ENCODE results near the gene TRIO. TPM values are rescaled to one million over a fixed set of nuclear protein-coding genes. Genes with fewer than 3 reads are reported as not detected.

The TRIO gene
- total RNA-seq, 6 experiments from 2014 or later = 167 to 219 (median 190) TPM

DNA sequence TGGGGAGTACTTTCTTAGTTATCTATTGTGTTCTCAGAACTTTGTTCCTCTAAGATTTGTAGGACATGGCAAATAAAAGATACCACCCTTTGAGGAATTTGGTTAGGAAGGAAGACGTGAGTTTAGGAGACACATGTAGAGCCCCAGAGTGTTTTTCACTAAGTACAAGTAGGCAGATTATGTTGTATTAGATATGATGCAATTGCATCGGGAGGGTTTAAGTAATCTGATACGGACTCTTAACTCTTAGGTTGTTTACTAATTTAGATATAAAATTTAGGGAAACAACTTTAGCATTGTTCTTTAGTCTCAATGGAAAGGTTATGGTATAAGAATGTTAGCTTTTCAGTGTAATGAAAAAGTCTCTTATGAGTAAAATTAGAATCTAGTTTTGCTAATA lies 84.4 kb downstream of the TRIO start:
- peaks cover 6% of the 10 kb centered on the region for H3K27me3 Mint-ChIP-seq (ENCODE audit: insufficient read depth)
- H3K4me1 Mint-ChIP-seq (ENCODE audit: low read depth) = peaks cover 95% of the 10 kb centered on the region
- no peak for TF ChIP-seq CTCF (IDR thresholded peaks at IDR 0.05)
- peak overlapping the region; percentile 47; the same call in 1 of the 2 replicates for H3K27ac Mint-ChIP-seq
- no peak for DNase-seq
- H3K4me3 Mint-ChIP-seq = no peak overlapping the region
- no peaks in the 10 kb centered on the region for H3K9me3 Mint-ChIP-seq
- H3K36me3 Mint-ChIP-seq (ENCODE audit: low read depth) = peaks cover 72% of the 10 kb centered on the region

DNA sequence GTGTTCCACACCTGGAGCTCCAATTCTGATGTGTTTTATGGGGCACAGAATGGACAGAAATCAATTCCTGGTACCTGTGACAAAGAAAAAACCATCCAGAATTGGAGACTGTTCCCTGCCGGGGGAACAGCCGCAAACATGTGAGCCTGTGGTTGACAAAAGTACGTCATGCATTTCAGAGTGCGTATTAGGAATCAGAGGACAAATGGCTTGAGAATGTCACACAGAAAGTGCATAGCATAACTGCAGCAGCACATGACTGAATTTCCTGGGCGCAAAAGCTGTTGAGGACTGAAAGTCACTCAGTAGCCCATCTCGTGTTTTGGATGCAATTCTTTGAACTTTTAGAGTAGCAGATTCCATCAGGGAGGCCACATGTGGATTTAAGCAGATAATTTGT lies 85.1 kb downstream of the TRIO start:
- no peak for DNase-seq
- TF ChIP-seq CTCF (IDR thresholded peaks at IDR 0.05) = no peak
- Mint-ChIP-seq H3K9me3 (no peaks in the 10 kb centered on the region), H3K36me3 (ENCODE audit: low read depth) (peaks cover 72% of the 10 kb centered on the region), H3K4me1 (ENCODE audit: low read depth) (peaks cover 95% of the 10 kb centered on the region), H3K27me3 (ENCODE audit: insufficient read depth) (peaks cover 6% of the 10 kb centered on the region), H3K27ac (peak overlapping the region; percentile 43), H3K4me3 (no peak overlapping the region)

- Mint-ChIP-seq H3K27ac (peak overlapping the region; percentile 51; the same call in 1 of the 2 replicates), H3K9me3 (no peaks in the 10 kb centered on the region), H3K27me3 (ENCODE audit: insufficient read depth) (peaks cover 6% of the 10 kb centered on the region), H3K4me3 (no peak overlapping the region), H3K36me3 (ENCODE audit: low read depth) (peaks cover 72% of the 10 kb centered on the region), H3K4me1 (ENCODE audit: low read depth) (peaks cover 99% of the 10 kb centered on the region)
- DNase-seq = no peak
- TF ChIP-seq CTCF (IDR thresholded peaks at IDR 0.05) = no peak
Observed at GRCh38 chr5:14229181-14229580, 86.0 kb downstream of the TRIO start.

DNA sequence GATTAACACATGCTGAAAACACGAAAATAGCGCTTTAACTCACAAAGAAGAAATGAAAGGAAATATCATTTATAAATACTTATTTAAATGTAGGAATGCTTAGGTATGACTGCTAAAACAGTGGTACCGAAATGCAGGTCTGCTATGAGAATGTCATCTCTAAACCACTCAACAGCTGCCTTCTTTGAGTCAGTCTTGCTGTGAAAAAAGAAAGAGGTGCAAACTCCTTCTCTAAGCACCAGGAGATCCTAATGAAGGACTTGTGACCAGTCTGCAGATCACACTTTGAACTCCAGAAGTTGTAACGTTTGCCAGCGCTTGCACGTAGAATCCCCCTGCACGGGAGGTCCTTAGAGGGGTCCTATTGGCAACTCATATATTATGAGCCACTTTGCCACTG lies 86.6 kb downstream of the TRIO start:
- peaks cover 6% of the 10 kb centered on the region for H3K27me3 Mint-ChIP-seq (ENCODE audit: insufficient read depth)
- peaks cover 99% of the 10 kb centered on the region for H3K4me1 Mint-ChIP-seq (ENCODE audit: low read depth)
- no peak for DNase-seq
- no peak overlapping the region for H3K4me3 Mint-ChIP-seq
- H3K9me3 Mint-ChIP-seq = no peaks in the 10 kb centered on the region
- H3K27ac Mint-ChIP-seq = peak overlapping the region; percentile 31; the same call in 1 of the 2 replicates
- H3K36me3 Mint-ChIP-seq (ENCODE audit: low read depth) = peaks cover 68% of the 10 kb centered on the region
- TF ChIP-seq CTCF (IDR thresholded peaks at IDR 0.05) = no peak

DNA sequence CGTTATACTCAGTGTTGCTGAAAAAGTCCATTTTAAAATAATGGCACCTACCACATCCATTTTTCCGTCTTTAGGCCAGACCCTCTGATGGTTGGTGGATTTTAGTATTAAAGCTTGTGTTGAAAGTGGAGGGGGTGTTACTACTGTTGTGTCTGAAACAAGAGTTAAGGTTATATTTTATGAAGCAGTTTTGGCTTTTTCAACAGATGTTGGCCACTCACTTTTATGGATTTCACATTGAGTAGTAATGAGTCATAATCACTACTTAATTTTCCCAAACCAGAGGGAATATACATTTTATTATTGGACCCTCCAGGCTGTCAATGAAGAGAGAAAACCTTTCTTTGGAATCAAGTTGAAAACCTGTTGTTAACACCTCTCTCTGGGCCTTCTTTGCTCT lies 88.0 kb downstream of the TRIO start:
- no peak for TF ChIP-seq CTCF (IDR thresholded peaks at IDR 0.05)
- peak overlapping the region; percentile 59 for H3K27ac Mint-ChIP-seq
- peaks cover 4% of the 10 kb centered on the region for H3K27me3 Mint-ChIP-seq (ENCODE audit: insufficient read depth)
- no peak for DNase-seq
- peaks cover 98% of the 10 kb centered on the region for H3K4me1 Mint-ChIP-seq (ENCODE audit: low read depth)
- no peaks in the 10 kb centered on the region for H3K9me3 Mint-ChIP-seq
- H3K4me3 Mint-ChIP-seq = peak overlapping the region; percentile 15; the same call in 1 of the 2 replicates
- peaks cover 56% of the 10 kb centered on the region for H3K36me3 Mint-ChIP-seq (ENCODE audit: low read depth)

- no peak for TF ChIP-seq CTCF (IDR thresholded peaks at IDR 0.05)
- Mint-ChIP-seq H3K4me3 (peak overlapping the region; percentile 15; the same call in 1 of the 2 replicates), H3K9me3 (no peaks in the 10 kb centered on the region), H3K27ac (peak overlapping the region; percentile 59), H3K4me1 (ENCODE audit: low read depth) (peaks cover 98% of the 10 kb centered on the region), H3K36me3 (ENCODE audit: low read depth) (peaks cover 51% of the 10 kb centered on the region), H3K27me3 (ENCODE audit: insufficient read depth) (peaks cover 3% of the 10 kb centered on the region)
- no peak for DNase-seq
Observed at GRCh38 chr5:14231890-14232289, 88.7 kb downstream of the TRIO start.

Data from HFFc6 (cell line).